SK-N-SH (cell line): ENCODE results near the gene CALR3.

Experiments used
- FOSL2 ChIP-seq: IDR thresholded peaks from 2 replicates; pipeline ENCODE4 v1.4.0; 2012; ENCODE audit warnings: low read depth, mild to moderate bottlenecking, moderate library complexity, borderline replicate concordance
- GABPA ChIP-seq: IDR thresholded peaks from 2 replicates; pipeline ENCODE4 v1.4.0; 2012; ENCODE audit warnings: low read depth, mild to moderate bottlenecking
- MAX ChIP-seq: IDR thresholded peaks from 2 replicates; pipeline ENCODE4 v1.4.0; 2012; ENCODE audit warnings: low read depth
- RXRA ChIP-seq: IDR thresholded peaks from 2 replicates; pipeline ENCODE4 v1.4.0; 2012; ENCODE audit warnings: low read depth, mild to moderate bottlenecking, borderline replicate concordance
- SIN3A ChIP-seq: IDR thresholded peaks from 2 replicates; pipeline ENCODE4 v1.6.1; 2012; ENCODE audit warnings: low read depth, mild to moderate bottlenecking, low read length, moderate library complexity, borderline replicate concordance
- SMC3 ChIP-seq: IDR thresholded peaks from 2 replicates; pipeline ENCODE4 v1.6.1; 2012; ENCODE audit warnings: low read depth, low read length, improper control_type of control experiment
- TAF1 ChIP-seq: IDR thresholded peaks from 2 replicates; pipeline ENCODE4 v1.6.1; 2012; ENCODE audit warnings: low read depth, mild to moderate bottlenecking, low read length, moderate library complexity, borderline replicate concordance
- USF2 ChIP-seq: fragments of 150-350 bp; IDR thresholded peaks from 2 replicates; pipeline ENCODE4 v1.6.1; 2017; ENCODE audit warnings: antibody characterized with exemption, low read length, low read depth, borderline replicate concordance
- YY1 ChIP-seq: IDR thresholded peaks from 2 replicates; pipeline ENCODE4 v1.4.0; 2012; ENCODE audit warnings: low read depth, mild to moderate bottlenecking
- TF ChIP-seq, protein P1 (sequence below): fragments of 200-600 bp; sonication (generic); IDR thresholded peaks from 2 replicates; pipeline ENCODE4 v1.6.1; 2017; ENCODE audit warnings: antibody characterized with exemption, mild to moderate bottlenecking, moderate library complexity
- TF ChIP-seq, protein P2 (sequence below): IDR thresholded peaks from 2 replicates; pipeline ENCODE4 v1.6.1; 2012; ENCODE audit warnings: mild to moderate bottlenecking, low read depth, low read length, moderate library complexity

- TF ChIP-seq, protein P1, sequence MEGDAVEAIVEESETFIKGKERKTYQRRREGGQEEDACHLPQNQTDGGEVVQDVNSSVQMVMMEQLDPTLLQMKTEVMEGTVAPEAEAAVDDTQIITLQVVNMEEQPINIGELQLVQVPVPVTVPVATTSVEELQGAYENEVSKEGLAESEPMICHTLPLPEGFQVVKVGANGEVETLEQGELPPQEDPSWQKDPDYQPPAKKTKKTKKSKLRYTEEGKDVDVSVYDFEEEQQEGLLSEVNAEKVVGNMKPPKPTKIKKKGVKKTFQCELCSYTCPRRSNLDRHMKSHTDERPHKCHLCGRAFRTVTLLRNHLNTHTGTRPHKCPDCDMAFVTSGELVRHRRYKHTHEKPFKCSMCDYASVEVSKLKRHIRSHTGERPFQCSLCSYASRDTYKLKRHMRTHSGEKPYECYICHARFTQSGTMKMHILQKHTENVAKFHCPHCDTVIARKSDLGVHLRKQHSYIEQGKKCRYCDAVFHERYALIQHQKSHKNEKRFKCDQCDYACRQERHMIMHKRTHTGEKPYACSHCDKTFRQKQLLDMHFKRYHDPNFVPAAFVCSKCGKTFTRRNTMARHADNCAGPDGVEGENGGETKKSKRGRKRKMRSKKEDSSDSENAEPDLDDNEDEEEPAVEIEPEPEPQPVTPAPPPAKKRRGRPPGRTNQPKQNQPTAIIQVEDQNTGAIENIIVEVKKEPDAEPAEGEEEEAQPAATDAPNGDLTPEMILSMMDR: no peak
- TF ChIP-seq, protein P2, sequence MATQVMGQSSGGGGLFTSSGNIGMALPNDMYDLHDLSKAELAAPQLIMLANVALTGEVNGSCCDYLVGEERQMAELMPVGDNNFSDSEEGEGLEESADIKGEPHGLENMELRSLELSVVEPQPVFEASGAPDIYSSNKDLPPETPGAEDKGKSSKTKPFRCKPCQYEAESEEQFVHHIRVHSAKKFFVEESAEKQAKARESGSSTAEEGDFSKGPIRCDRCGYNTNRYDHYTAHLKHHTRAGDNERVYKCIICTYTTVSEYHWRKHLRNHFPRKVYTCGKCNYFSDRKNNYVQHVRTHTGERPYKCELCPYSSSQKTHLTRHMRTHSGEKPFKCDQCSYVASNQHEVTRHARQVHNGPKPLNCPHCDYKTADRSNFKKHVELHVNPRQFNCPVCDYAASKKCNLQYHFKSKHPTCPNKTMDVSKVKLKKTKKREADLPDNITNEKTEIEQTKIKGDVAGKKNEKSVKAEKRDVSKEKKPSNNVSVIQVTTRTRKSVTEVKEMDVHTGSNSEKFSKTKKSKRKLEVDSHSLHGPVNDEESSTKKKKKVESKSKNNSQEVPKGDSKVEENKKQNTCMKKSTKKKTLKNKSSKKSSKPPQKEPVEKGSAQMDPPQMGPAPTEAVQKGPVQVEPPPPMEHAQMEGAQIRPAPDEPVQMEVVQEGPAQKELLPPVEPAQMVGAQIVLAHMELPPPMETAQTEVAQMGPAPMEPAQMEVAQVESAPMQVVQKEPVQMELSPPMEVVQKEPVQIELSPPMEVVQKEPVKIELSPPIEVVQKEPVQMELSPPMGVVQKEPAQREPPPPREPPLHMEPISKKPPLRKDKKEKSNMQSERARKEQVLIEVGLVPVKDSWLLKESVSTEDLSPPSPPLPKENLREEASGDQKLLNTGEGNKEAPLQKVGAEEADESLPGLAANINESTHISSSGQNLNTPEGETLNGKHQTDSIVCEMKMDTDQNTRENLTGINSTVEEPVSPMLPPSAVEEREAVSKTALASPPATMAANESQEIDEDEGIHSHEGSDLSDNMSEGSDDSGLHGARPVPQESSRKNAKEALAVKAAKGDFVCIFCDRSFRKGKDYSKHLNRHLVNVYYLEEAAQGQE: no peak
- TF ChIP-seq FOSL2: no peak
- no peak for TF ChIP-seq TAF1
- TF ChIP-seq RXRA: no peak
- TF ChIP-seq YY1: no peak
- TF ChIP-seq MAX: no peak
- no peak for TF ChIP-seq GABPA
- TF ChIP-seq USF2: no peak
- no peak for TF ChIP-seq SIN3A
- no peak for TF ChIP-seq SMC3
Observed at GRCh38 chr19:16540948-16541347, 45.0 kb upstream of the CALR3 start.
